HG03378 (cell line): ENCODE data around the gene ARMH3.
"Not testable (repeated sequence)": the region's sequence is repeated elsewhere in the genome, so short reads cannot be mapped to it uniquely, and the experiment has no call there.

Experiments
- ATAC-seq: cut with Tn5 transposase; IDR thresholded peaks from one replicate; pipeline ENCODE4 v1.9.1; 2021; ENCODE audit warnings: mild to moderate bottlenecking, moderate library complexity; ENCODE audit not compliant: unreplicated experiment

Gene ARMH3

GRCh38 chr10:102055647-102056419 lies at the start of gene ARMH3:
ARMH3 (minus strand) TSS chr10:102056173; CDS start chr10:102040114, 16,059 bp downstream.
- ATAC-seq, result peak; percentile 79

GRCh38 chr10:102102421-102102820 lies 46.4 kb upstream of the ARMH3 start:
- no peak for ATAC-seq

GRCh38 chr10:102101152-102101551 lies 45.2 kb upstream of the ARMH3 start:
- ATAC-seq, result no peak

GRCh38 chr10:102096449-102096848 lies 40.5 kb upstream of the ARMH3 start:
- no peak for ATAC-seq

- no peak for ATAC-seq
Measured at GRCh38 chr10:102090772-102091171, 34.8 kb upstream of the ARMH3 start.

- ATAC-seq, result no peak
Measured at GRCh38 chr10:102086196-102086595, 30.2 kb upstream of the ARMH3 start.

- no peak for ATAC-seq
Measured at GRCh38 chr10:102085336-102085735, 29.4 kb upstream of the ARMH3 start.

GRCh38 chr10:102083541-102083940 lies 27.6 kb upstream of the ARMH3 start:
- no peak for ATAC-seq

- ATAC-seq, result no peak
Measured at GRCh38 chr10:102072673-102073527, 16.9 kb upstream of the ARMH3 start.

- ATAC-seq, result no peak
Measured at GRCh38 chr10:102069071-102069470, 13.1 kb upstream of the ARMH3 start.

- no peak for ATAC-seq
Measured at GRCh38 chr10:102068216-102068615, 12.2 kb upstream of the ARMH3 start.

- no peak for ATAC-seq
Measured at GRCh38 chr10:102067091-102067916, 11.3 kb upstream of the ARMH3 start.

GRCh38 chr10:102066399-102067088 lies 10.6 kb upstream of the ARMH3 start:
- ATAC-seq, result no peak

GRCh38 chr10:102065561-102066398 lies 9.8 kb upstream of the ARMH3 start:
- ATAC-seq, result peak; percentile 20

GRCh38 chr10:102064868-102065560 lies 9.0 kb upstream of the ARMH3 start, which contains the start of gene HPS6:
HPS6 (plus strand) TSS chr10:102065349; CDS start chr10:102065475, 126 bp downstream.
- peak; percentile 77 for ATAC-seq

GRCh38 chr10:102064503-102064867 lies 8.5 kb upstream of the ARMH3 start:
- ATAC-seq, result no peak

- ATAC-seq, result no peak
Measured at GRCh38 chr10:102059987-102060386, 4.0 kb upstream of the ARMH3 start.

- ATAC-seq, result not testable (repeated sequence)
Measured at GRCh38 chr10:102054881-102055646, 909 bp downstream of the ARMH3 start.
